Endothelial cell of umbilical vein (primary cell): ENCODE data around the gene KCNIP1. TPM values are rescaled to one million over a fixed set of nuclear protein-coding genes. Genes with fewer than 3 reads are reported as not detected.

Experiments used
- BruUV-seq: library from RNA; stranded (reverse); fragments of 400-500 nt; replicated peaks from 2 replicates; lab custom pipeline; 2021; lab: Mats Ljungman, UMichigan
- CTCF ChIA-PET: fragments of 300-600, 350-600 bp; sonication (Branson Sonifier 250); formaldehyde crosslinking; loops from one replicate; lab custom pipeline; 2021; ENCODE audit warnings: antibody characterized with exemption, inconsistent platforms; lab: Charles Lee
- POLR2A ChIA-PET: fragments of 300-600, 350-600 bp; sonication (Branson Sonifier 250); formaldehyde crosslinking; loops from one replicate; lab custom pipeline; 2021; ENCODE audit warnings: antibody characterized with exemption, inconsistent platforms; lab: Charles Lee
- DNase-seq: peaks from one replicate; pipeline ENCODE4 v3.0.0-alpha.2; 2011; ENCODE audit warnings: low read depth, low spot score
- FAIRE-seq: peaks from 2 replicates; lab custom pipeline; 2011; peaks lifted over from hg19 to GRCh38; lab: Jason Lieb, UNC
- H2AFZ ChIP-seq: 2 replicates; pipeline ENCODE4 v1.6.0; 2012; ENCODE audit warnings: low read depth, low read length, control low read depth, inconsistent platforms
- H3K27ac ChIP-seq: 2 replicates; pipeline ENCODE4 v1.5.1; 2011; ENCODE audit warnings: low read depth, mild to moderate bottlenecking, control low read depth, low read length, moderate library complexity; ENCODE audit not compliant: insufficient read depth
- H3K27me3 ChIP-seq, 2 experiments: 2 replicates each; pipeline versions ENCODE4 v1.6.0 to v1.6.1; 2011; ENCODE audit warnings: low read length in 2 of 2, mixed read lengths in 1 of 2; ENCODE audit not compliant: control insufficient read depth in 2 of 2, insufficient read depth in 2 of 2
- H3K36me3 ChIP-seq, 2 experiments: 2 replicates in 1 of 2; 3 replicates in 1 of 2; pipeline ENCODE4 v1.5.1; 2011; ENCODE audit warnings: low read length in 2 of 2, mild to moderate bottlenecking in 1 of 2, moderate library complexity in 1 of 2; ENCODE audit not compliant: control insufficient read depth in 2 of 2, insufficient read depth in 2 of 2; ENCODE audit errors: extremely low read depth in 1 of 2
- H3K4me1 ChIP-seq: 3 replicates; pipeline ENCODE4 v1.5.1; 2011; ENCODE audit warnings: mild to moderate bottlenecking, low read length; ENCODE audit not compliant: control insufficient read depth, insufficient read depth; ENCODE audit errors: extremely low read depth
- H3K4me2 ChIP-seq: 2 replicates; pipeline ENCODE4 v1.6.1; 2011; ENCODE audit warnings: low read length, control low read depth, mixed read lengths; ENCODE audit not compliant: insufficient read depth
- H3K4me3 ChIP-seq, 3 experiments: fragments of 200-600 bp in 1 of 3; sonication (generic), shearing (Covaris generic) in 1 of 3; replicated peaks in 1 of 3; 2 replicates each; pipeline ENCODE4 v1.5.1; 2011 to 2016; ENCODE audit warnings: control low read depth in 3 of 3, low read length in 3 of 3, mild to moderate bottlenecking in 2 of 3, inconsistent platforms in 1 of 3, low read depth in 1 of 3, moderate library complexity in 1 of 3; ENCODE audit not compliant: insufficient read depth in 1 of 3
- H3K79me2 ChIP-seq: 2 replicates; pipeline ENCODE4 v1.6.0; 2012; ENCODE audit warnings: low read length, inconsistent platforms; ENCODE audit not compliant: control insufficient read depth, insufficient read depth
- H3K9ac ChIP-seq: replicated peaks from 2 replicates; pipeline ENCODE3; 2011; ENCODE audit warnings: low read length, control low read depth; ENCODE audit not compliant: insufficient read depth; ENCODE audit errors: extremely low read depth
- H3K9me1 ChIP-seq: replicated peaks from 3 replicates; pipeline ENCODE4 v1.6.0; 2011; ENCODE audit warnings: mild to moderate bottlenecking, low read length; ENCODE audit not compliant: control insufficient read depth, insufficient read depth; ENCODE audit errors: extremely low read depth
- H3K9me3 ChIP-seq: replicated peaks from 2 replicates; pipeline ENCODE4 v1.5.1; 2012; ENCODE audit warnings: low read length, inconsistent platforms; ENCODE audit not compliant: control insufficient read depth, insufficient read depth
- H4K20me1 ChIP-seq: replicated peaks from 2 replicates; pipeline ENCODE3; 2011; ENCODE audit warnings: mild to moderate bottlenecking, low read length; ENCODE audit not compliant: control insufficient read depth, insufficient read depth; ENCODE audit errors: extremely low read depth
- EZH2 ChIP-seq: IDR thresholded peaks from 2 replicates; pipeline ENCODE4 v1.6.1; 2012; ENCODE audit warnings: borderline replicate concordance, low read depth, mild to moderate bottlenecking, moderate library complexity, low read length, inconsistent platforms; ENCODE audit not compliant: severe bottlenecking
- FOS ChIP-seq: IDR thresholded peaks from 2 replicates; pipeline ENCODE4 v1.6.1; 2011; ENCODE audit warnings: mild to moderate bottlenecking, low read length, moderate library complexity, borderline replicate concordance; ENCODE audit not compliant: insufficient read depth
- GATA2 ChIP-seq: IDR thresholded peaks from 2 replicates; pipeline ENCODE4 v1.7.0; 2011; ENCODE audit warnings: low read depth, mild to moderate bottlenecking, moderate library complexity, mixed read lengths, low read length; ENCODE audit not compliant: insufficient read length, insufficient read depth
- JUN ChIP-seq: IDR thresholded peaks from 2 replicates; pipeline ENCODE4 v1.6.1; 2011; ENCODE audit warnings: borderline replicate concordance, low read depth; ENCODE audit not compliant: insufficient read length, insufficient read depth
- MYC ChIP-seq: IDR thresholded peaks from one replicate; pipeline ENCODE4 v1.6.1; 2011; ENCODE audit warnings: mild to moderate bottlenecking, low read depth, low read length
- POLR2A ChIP-seq: IDR thresholded peaks from 2 replicates; pipeline ENCODE4 v1.6.1; 2012; ENCODE audit warnings: low read depth, mild to moderate bottlenecking, control low read depth, low read length
- POLR2AphosphoS5 ChIP-seq: IDR thresholded peaks from 2 replicates; pipeline ENCODE4 v1.6.1; 2012; ENCODE audit warnings: low read depth, mild to moderate bottlenecking, control low read depth, low read length, moderate library complexity; ENCODE audit not compliant: insufficient read depth
- dilution Hi-C: fragments of 300-500 bp; cut with MboI; formaldehyde crosslinking; loops from one replicate; pipeline ENCODE4 v1.15.0; 2019; ENCODE audit warnings: low sequenced_read_pairs; ENCODE audit not compliant: extremely low pct_ligation_motif_present
- intact Hi-C: fragments of 100-400 bp; cut with micrococcal nuclease; formaldehyde crosslinking; loops from one replicate; pipeline ENCODE4 v1.10.0; 2022
- polyA plus RNA-seq, 4 experiments: library from polyadenylated mRNA; depleted of rRNA in 3 of 4; stranded (reverse) in 3 of 4; unstranded in 1 of 4; fragments of >200 nt; gene quantifications; 2 replicates each; pipeline versions ENCODE4 v1.2.1 to v1.2.3, GENCODE V29; 2011 to 2012; ENCODE audit warnings: missing spikeins in 1 of 4
- total RNA-seq: library from RNA; stranded (reverse); gene quantifications from 2 replicates; pipeline ENCODE4 v1.2.3, GENCODE V29; 2021
- TF ChIP-seq, protein P1 (sequence below), 2 donors: IDR thresholded peaks; 1 replicate in 1 of 2; 2 replicates in 1 of 2; pipeline ENCODE4 v1.5.1; 2011; ENCODE audit warnings: low read length in 2 of 2, mild to moderate bottlenecking in 2 of 2, moderate library complexity in 2 of 2, control low read depth in 1 of 2, inconsistent platforms in 1 of 2, low read depth in 1 of 2; ENCODE audit not compliant: insufficient read depth in 1 of 2; ENCODE audit errors: extremely low read depth in 1 of 2
- TF ChIP-seq, protein P2 (sequence below): IDR thresholded peaks from 2 replicates; pipeline ENCODE4 v1.6.1; 2011; ENCODE audit not compliant: insufficient read depth, insufficient read length

Gene KCNIP1
- total and polyA plus RNA-seq, 2 donors (not counting 3 experiments of a cell fraction or from before 2014, with no cell fraction given): 0.15 TPM; not detected in 1

DNA sequence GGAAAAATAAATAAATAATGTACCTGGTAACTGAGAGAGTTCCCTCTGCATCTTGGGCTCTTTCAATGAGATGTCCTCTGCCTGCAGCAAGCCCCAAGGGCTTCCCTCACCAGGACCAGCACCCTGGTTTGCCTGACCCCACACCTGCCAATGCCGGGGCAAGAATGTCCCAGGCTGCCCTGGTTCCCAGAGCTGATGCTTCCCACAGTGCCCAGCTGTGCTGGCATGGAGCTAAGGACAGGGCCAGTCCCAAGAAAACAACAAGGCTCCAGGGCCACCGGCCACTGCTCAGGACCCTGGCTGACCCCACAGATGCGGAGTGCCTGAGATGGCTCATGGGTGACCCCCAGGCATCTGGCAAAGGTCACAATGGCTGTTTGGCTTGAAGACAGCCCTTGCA, 123.5 kb downstream of the KCNIP1 start:
- no TSS peak for BruUV-seq
- TF ChIP-seq JUN (no peak), FOS (no peak), MYC (no peak), POLR2AphosphoS5 (no peak), EZH2 (no peak), GATA2 (no peak), POLR2A (no peak)
- TF ChIP-seq, protein P1, sequence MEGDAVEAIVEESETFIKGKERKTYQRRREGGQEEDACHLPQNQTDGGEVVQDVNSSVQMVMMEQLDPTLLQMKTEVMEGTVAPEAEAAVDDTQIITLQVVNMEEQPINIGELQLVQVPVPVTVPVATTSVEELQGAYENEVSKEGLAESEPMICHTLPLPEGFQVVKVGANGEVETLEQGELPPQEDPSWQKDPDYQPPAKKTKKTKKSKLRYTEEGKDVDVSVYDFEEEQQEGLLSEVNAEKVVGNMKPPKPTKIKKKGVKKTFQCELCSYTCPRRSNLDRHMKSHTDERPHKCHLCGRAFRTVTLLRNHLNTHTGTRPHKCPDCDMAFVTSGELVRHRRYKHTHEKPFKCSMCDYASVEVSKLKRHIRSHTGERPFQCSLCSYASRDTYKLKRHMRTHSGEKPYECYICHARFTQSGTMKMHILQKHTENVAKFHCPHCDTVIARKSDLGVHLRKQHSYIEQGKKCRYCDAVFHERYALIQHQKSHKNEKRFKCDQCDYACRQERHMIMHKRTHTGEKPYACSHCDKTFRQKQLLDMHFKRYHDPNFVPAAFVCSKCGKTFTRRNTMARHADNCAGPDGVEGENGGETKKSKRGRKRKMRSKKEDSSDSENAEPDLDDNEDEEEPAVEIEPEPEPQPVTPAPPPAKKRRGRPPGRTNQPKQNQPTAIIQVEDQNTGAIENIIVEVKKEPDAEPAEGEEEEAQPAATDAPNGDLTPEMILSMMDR (IDR thresholded peaks at IDR 0.05; ENCODE audit: extremely low read depth in 1 of 2, insufficient read depth in 1 of 2, low read depth in 1 of 2, low read length in 2 of 2): no peak
- TF ChIP-seq, protein P2, sequence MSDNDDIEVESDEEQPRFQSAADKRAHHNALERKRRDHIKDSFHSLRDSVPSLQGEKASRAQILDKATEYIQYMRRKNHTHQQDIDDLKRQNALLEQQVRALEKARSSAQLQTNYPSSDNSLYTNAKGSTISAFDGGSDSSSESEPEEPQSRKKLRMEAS: no peak
- Histone ChIP-seq H3K79me2 (no peaks in the 10 kb centered on the region), H3K9ac (no peak overlapping the region), H2AFZ (no peak overlapping the region), H3K36me3 (no peaks in the 10 kb centered on the region), H3K9me3 (no peaks in the 10 kb centered on the region), H3K4me3 (no peak overlapping the region), H3K27me3 (peaks cover 0 to 2% of the 10 kb centered on the region in 2 experiments), H3K27ac (no peak overlapping the region), H3K4me1 (no peaks in the 10 kb centered on the region), H3K4me2 (no peak overlapping the region), H3K9me1 (no peaks in the 10 kb centered on the region), H4K20me1 (no peaks in the 10 kb centered on the region)
- dilution Hi-C loops (no loop called here), intact Hi-C loops (no loop called here)
- ChIA-PET CTCF (interaction anchor here (1.5 to 17.1 kb wide), 5 partner anchors 11 to 194 kb away, joined by 4 to 288 read pairs (median 5); no protein-coding TSS in a partner anchor), POLR2A (no interaction called here)
- DNase-seq: no peak
- no peak for FAIRE-seq
